CD1c-positive myeloid dendritic cell (primary cell): ENCODE measurements around the gene TAF11L13.

Experiments
- DNase-seq: peaks from one replicate; pipeline ENCODE4 v3.0.0-alpha.2; 2016; ENCODE audit errors: extremely low spot score

TAF11L13 gene

GRCh38 chr5:17679597-17680203 is 47.8 kb downstream of the TAF11L13 start:
- no peak for DNase-seq

DNA sequence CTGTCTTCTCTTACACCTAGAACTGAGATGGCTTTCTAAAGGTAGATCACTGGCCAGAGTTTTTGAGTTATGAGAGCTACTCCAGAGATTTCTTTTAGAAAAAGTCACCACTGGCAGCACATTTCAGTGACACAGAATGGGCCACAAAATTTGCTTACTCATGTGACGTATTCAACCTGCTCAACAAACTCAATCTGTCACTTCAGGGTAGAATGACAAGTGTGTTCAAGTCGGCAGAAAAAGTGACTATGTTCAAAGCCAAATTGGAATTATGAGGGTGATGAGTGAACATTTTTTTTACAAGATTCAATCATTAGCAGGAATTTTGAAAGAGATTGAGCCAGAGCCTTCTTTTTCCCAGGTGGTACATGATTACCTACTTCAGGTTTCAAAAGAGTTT is 48.8 kb downstream of the TAF11L13 start:
- DNase-seq, result no peak
